PFSK-1 (cell line): ENCODE results near the gene SLC1A5.
A peak's percentile ranks its signal among the peaks of the same experiment; 100 is the strongest.

Experiments
- FOXP2 ChIP-seq: optimal IDR thresholded peaks from 2 replicates; pipeline ENCODE3; 2011; ENCODE audit warnings: borderline replicate concordance, control low read depth, inconsistent platforms; ENCODE audit not compliant: insufficient read depth; ENCODE audit errors: extremely low read length, extremely low read depth
- POLR2AphosphoS5 ChIP-seq: IDR thresholded peaks from 2 replicates; pipeline ENCODE4 v1.6.1; 2012; ENCODE audit warnings: low read depth, mild to moderate bottlenecking, control low read depth, low read length, moderate library complexity
- SIN3A ChIP-seq: IDR thresholded peaks from 2 replicates; pipeline ENCODE4 v1.6.1; 2012; ENCODE audit warnings: mild to moderate bottlenecking, low read length, moderate library complexity, borderline replicate concordance; ENCODE audit not compliant: insufficient read depth
- TAF1 ChIP-seq: IDR thresholded peaks from 2 replicates; pipeline ENCODE4 v1.6.1; 2012; ENCODE audit warnings: low read length, control low read depth, borderline replicate concordance; ENCODE audit not compliant: insufficient read depth
- TF ChIP-seq, protein P1 (sequence below), 2 experiments: IDR thresholded peaks; 2 replicates each; pipeline versions ENCODE4 v1.6.1 to v1.8.0; 2011 to 2012; ENCODE audit warnings: low read depth in 2 of 2, low read length in 2 of 2, control low read depth in 1 of 2, inconsistent platforms in 1 of 2, mild to moderate bottlenecking in 1 of 2, moderate library complexity in 1 of 2; ENCODE audit not compliant: insufficient read depth in 1 of 2

SLC1A5 gene

GRCh38 chr19:46746281-46747057 lies 41.9 kb downstream of the SLC1A5 start, which contains the start of gene STRN4:
Gene STRN4 (minus strand): TSS chr19:46746450. CDS start chr19:46746430, 20 bp downstream.
- TF ChIP-seq SIN3A (no peak), POLR2AphosphoS5 (no peak)

DNA sequence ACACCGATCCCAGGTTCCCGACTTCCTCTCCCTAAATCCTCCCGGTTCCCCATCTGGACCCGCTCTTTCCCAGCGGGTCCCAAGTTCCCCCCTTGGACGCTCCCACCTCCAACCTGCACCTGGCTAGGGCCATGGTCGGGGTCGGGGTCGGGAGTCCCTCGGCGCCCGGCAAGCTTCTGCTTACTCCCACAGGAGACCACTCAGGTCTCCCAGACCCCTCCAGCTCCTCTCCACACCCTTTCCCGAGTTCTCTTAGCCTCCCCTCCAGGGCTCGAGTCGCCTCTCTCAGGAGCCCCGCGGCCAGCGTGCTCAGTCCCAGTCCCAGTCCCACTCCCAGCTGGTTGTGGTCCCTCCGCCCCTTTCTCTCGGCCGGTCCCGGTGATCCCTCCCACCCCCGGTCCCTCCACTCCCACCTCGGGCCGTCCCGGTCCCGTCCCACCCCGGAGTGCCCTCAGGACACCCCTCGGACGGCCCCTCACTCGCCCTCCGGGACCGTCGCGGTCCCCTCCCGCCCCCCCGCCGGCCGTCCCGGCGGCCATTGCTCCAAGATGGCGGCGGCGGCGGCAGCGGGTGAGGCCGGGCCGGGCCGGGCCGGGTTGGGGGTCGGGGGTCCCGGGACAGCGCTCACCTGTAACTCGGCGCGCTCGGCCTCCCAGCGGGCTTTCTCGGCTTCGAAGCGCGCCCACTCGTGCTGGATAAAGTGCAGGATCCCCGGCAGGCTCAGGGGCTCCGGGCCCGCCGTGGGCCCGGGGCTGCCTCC lies 42.7 kb downstream of the SLC1A5 start, which contains the start of gene FKRP:
FKRP (plus strand) TSS at position 537 of the 760 bp plus-strand sequence. CDS start 9,394 bp downstream, outside the sequence.
- TF ChIP-seq SIN3A (no peak), TAF1 (0 out of 2 replicates have a peak, but pooled peaks have one; percentile 47), FOXP2 (no peak), POLR2AphosphoS5 (no peak)
- TF ChIP-seq, protein P1, sequence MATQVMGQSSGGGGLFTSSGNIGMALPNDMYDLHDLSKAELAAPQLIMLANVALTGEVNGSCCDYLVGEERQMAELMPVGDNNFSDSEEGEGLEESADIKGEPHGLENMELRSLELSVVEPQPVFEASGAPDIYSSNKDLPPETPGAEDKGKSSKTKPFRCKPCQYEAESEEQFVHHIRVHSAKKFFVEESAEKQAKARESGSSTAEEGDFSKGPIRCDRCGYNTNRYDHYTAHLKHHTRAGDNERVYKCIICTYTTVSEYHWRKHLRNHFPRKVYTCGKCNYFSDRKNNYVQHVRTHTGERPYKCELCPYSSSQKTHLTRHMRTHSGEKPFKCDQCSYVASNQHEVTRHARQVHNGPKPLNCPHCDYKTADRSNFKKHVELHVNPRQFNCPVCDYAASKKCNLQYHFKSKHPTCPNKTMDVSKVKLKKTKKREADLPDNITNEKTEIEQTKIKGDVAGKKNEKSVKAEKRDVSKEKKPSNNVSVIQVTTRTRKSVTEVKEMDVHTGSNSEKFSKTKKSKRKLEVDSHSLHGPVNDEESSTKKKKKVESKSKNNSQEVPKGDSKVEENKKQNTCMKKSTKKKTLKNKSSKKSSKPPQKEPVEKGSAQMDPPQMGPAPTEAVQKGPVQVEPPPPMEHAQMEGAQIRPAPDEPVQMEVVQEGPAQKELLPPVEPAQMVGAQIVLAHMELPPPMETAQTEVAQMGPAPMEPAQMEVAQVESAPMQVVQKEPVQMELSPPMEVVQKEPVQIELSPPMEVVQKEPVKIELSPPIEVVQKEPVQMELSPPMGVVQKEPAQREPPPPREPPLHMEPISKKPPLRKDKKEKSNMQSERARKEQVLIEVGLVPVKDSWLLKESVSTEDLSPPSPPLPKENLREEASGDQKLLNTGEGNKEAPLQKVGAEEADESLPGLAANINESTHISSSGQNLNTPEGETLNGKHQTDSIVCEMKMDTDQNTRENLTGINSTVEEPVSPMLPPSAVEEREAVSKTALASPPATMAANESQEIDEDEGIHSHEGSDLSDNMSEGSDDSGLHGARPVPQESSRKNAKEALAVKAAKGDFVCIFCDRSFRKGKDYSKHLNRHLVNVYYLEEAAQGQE (IDR thresholded peaks at IDR 0.05; ENCODE audit: insufficient read depth in 1 of 2, low read depth in 2 of 2, low read length in 2 of 2) = no peak

- TF ChIP-seq SIN3A (no peak), POLR2AphosphoS5 (no peak), FOXP2 (no peak), TAF1 (no peak)
- TF ChIP-seq, protein P1 (IDR thresholded peaks at IDR 0.05; ENCODE audit: insufficient read depth in 1 of 2, low read depth in 2 of 2, low read length in 2 of 2) = no peak
Observed at GRCh38 chr19:46745030-46745429, 43.4 kb downstream of the SLC1A5 start.

- TF ChIP-seq, protein P1 (IDR thresholded peaks at IDR 0.05; ENCODE audit: insufficient read depth in 1 of 2, low read depth in 2 of 2, low read length in 2 of 2) = no peak
- no peak for TF ChIP-seq POLR2AphosphoS5
- TF ChIP-seq FOXP2 = no peak
- no peak for TF ChIP-seq SIN3A
- TF ChIP-seq TAF1 = no peak
Observed at GRCh38 chr19:46744005-46744691, 44.2 kb downstream of the SLC1A5 start.

- TF ChIP-seq, protein P1 (IDR thresholded peaks at IDR 0.05; ENCODE audit: insufficient read depth in 1 of 2, low read depth in 2 of 2, low read length in 2 of 2) = no peak
- no peak for TF ChIP-seq POLR2AphosphoS5
- no peak for TF ChIP-seq TAF1
- no peak for TF ChIP-seq FOXP2
- TF ChIP-seq SIN3A = no peak
Observed at GRCh38 chr19:46742926-46743480, 45.4 kb downstream of the SLC1A5 start.
